ENCODE measurements around the gene DNAJC16.
"Not testable (repeated sequence)": the region's sequence is repeated elsewhere in the genome, so short reads cannot be mapped to it uniquely, and the experiment has no call there.

Gene DNAJC16

GRCh38 chr1:15578921-15579682 lies 52.5 kb downstream of the DNAJC16 start:
- TF ChIP-seq POU2F2 (IDR thresholded peaks at IDR 0.05; ENCODE audit: low read depth, low read length) (no peak), SPI1 (IDR thresholded peaks at IDR 0.05; ENCODE audit: low read depth, low read length) (no peak), POLR2AphosphoS5 (IDR thresholded peaks at IDR 0.05; ENCODE audit: low read depth, low read length) (no peak), POLR2A (IDR thresholded peaks at IDR 0.05; ENCODE audit: low read depth, low read length) (peak; percentile 22; the same call in 1 of the 2 replicates), PAX5 (IDR thresholded peaks at IDR 0.05; ENCODE audit: insufficient read depth, low read length, severe bottlenecking) (no peak), TAF1 (IDR thresholded peaks at IDR 0.05; ENCODE audit: low read depth, low read length) (peak; percentile 20; the same call in 1 of the 2 replicates)
- peak; percentile 81 for FAIRE-seq

GRCh38 chr1:15579683-15580047 lies 53.0 kb downstream of the DNAJC16 start:
- FAIRE-seq (peak; percentile 67), DNase-seq (ENCODE audit: insufficient read length, low spot score) (peak; percentile 30)

More at GRCh38 chr1:15578921-15579682, 52.5 kb downstream of the DNAJC16 start:
- DNase-seq (ENCODE audit: insufficient read length, low spot score): peak; percentile 32

GRCh38 chr1:15583016-15583706 lies 56.5 kb downstream of the DNAJC16 start:
- no peak for TF ChIP-seq TAF1 (IDR thresholded peaks at IDR 0.05; ENCODE audit: low read depth, low read length)
- no peak for TF ChIP-seq POLR2A (IDR thresholded peaks at IDR 0.05; ENCODE audit: low read depth, low read length)
- FAIRE-seq: no peak
- DNase-seq (ENCODE audit: insufficient read length, low spot score): no peak

More at GRCh38 chr1:15579683-15580047, 53.0 kb downstream of the DNAJC16 start:
- TF ChIP-seq TAF1 (IDR thresholded peaks at IDR 0.05; ENCODE audit: low read depth, low read length) (no peak), POU2F2 (IDR thresholded peaks at IDR 0.05; ENCODE audit: low read depth, low read length) (no peak), PAX5 (IDR thresholded peaks at IDR 0.05; ENCODE audit: insufficient read depth, low read length, severe bottlenecking) (no peak), SPI1 (IDR thresholded peaks at IDR 0.05; ENCODE audit: low read depth, low read length) (no peak), POLR2AphosphoS5 (IDR thresholded peaks at IDR 0.05; ENCODE audit: low read depth, low read length) (no peak), POLR2A (IDR thresholded peaks at IDR 0.05; ENCODE audit: low read depth, low read length) (no peak)

- peak; percentile 77 for DNase-seq (ENCODE audit: insufficient read length, low spot score)
- FAIRE-seq: peak; percentile 61
- TF ChIP-seq SPI1 (IDR thresholded peaks at IDR 0.05; ENCODE audit: low read depth, low read length): no peak
- 0 out of 2 replicates have a peak, but pooled peaks have one; percentile 34 for TF ChIP-seq POLR2AphosphoS5 (IDR thresholded peaks at IDR 0.05; ENCODE audit: low read depth, low read length)
- TF ChIP-seq POLR2A (IDR thresholded peaks at IDR 0.05; ENCODE audit: low read depth, low read length): no peak
- TF ChIP-seq TAF1 (IDR thresholded peaks at IDR 0.05; ENCODE audit: low read depth, low read length): no peak
- no peak for TF ChIP-seq POU2F2 (IDR thresholded peaks at IDR 0.05; ENCODE audit: low read depth, low read length)
- no peak for TF ChIP-seq PAX5 (IDR thresholded peaks at IDR 0.05; ENCODE audit: insufficient read depth, low read length, severe bottlenecking)
Measured at GRCh38 chr1:15584489-15585363, 58.1 kb downstream of the DNAJC16 start, which contains the start of gene AGMAT. AGMAT (minus strand) TSS chr1:15585051; CDS start chr1:15584967, 84 bp downstream.

- DNase-seq (ENCODE audit: insufficient read length, low spot score) (no peak), FAIRE-seq (no peak)
- TF ChIP-seq TAF1 (IDR thresholded peaks at IDR 0.05; ENCODE audit: low read depth, low read length) (no peak), POU2F2 (IDR thresholded peaks at IDR 0.05; ENCODE audit: low read depth, low read length) (no peak)
Measured at GRCh38 chr1:15592285-15592684, 65.6 kb downstream of the DNAJC16 start.

GRCh38 chr1:15595809-15596617 lies 69.4 kb downstream of the DNAJC16 start:
- DNase-seq (ENCODE audit: insufficient read length, low spot score) (no peak), FAIRE-seq (no peak)
- TF ChIP-seq TAF1 (IDR thresholded peaks at IDR 0.05; ENCODE audit: low read depth, low read length) (no peak), PAX5 (IDR thresholded peaks at IDR 0.05; ENCODE audit: insufficient read depth, low read length, severe bottlenecking) (no peak), POU2F2 (IDR thresholded peaks at IDR 0.05; ENCODE audit: low read depth, low read length) (no peak), POLR2AphosphoS5 (IDR thresholded peaks at IDR 0.05; ENCODE audit: low read depth, low read length) (no peak), SPI1 (IDR thresholded peaks at IDR 0.05; ENCODE audit: low read depth, low read length) (no peak)

GRCh38 chr1:15598436-15598835 lies 71.8 kb downstream of the DNAJC16 start:
- TF ChIP-seq POLR2AphosphoS5 (IDR thresholded peaks at IDR 0.05; ENCODE audit: low read depth, low read length) (no peak), PAX5 (IDR thresholded peaks at IDR 0.05; ENCODE audit: insufficient read depth, low read length, severe bottlenecking) (no peak), POU2F2 (IDR thresholded peaks at IDR 0.05; ENCODE audit: low read depth, low read length) (no peak), SPI1 (IDR thresholded peaks at IDR 0.05; ENCODE audit: low read depth, low read length) (no peak)
- DNase-seq (ENCODE audit: insufficient read length, low spot score) (no peak), FAIRE-seq (no peak)

- DNase-seq (ENCODE audit: insufficient read length, low spot score): peak; percentile 97
- TF ChIP-seq POU2F2 (IDR thresholded peaks at IDR 0.05; ENCODE audit: low read depth, low read length) (no peak), POLR2A (IDR thresholded peaks at IDR 0.05; ENCODE audit: low read depth, low read length) (peak; percentile 66; the same call in 1 of the 2 replicates), SPI1 (IDR thresholded peaks at IDR 0.05; ENCODE audit: low read depth, low read length) (0 out of 2 replicates have a peak, but pooled peaks have one; percentile 21), TAF1 (IDR thresholded peaks at IDR 0.05; ENCODE audit: low read depth, low read length) (no peak), POLR2AphosphoS5 (IDR thresholded peaks at IDR 0.05; ENCODE audit: low read depth, low read length) (peak; percentile 52; the same call in 1 of the 2 replicates), PAX5 (IDR thresholded peaks at IDR 0.05; ENCODE audit: insufficient read depth, low read length, severe bottlenecking) (no peak)
- FAIRE-seq: peak; percentile 99
Measured at GRCh38 chr1:15603050-15603965, 76.7 kb downstream of the DNAJC16 start.

GRCh38 chr1:15603966-15604282 lies 77.3 kb downstream of the DNAJC16 start:
- not testable (repeated sequence) for DNase-seq (ENCODE audit: insufficient read length, low spot score)

GRCh38 chr1:15604400-15604799 lies 77.8 kb downstream of the DNAJC16 start:
- not testable (repeated sequence) for DNase-seq (ENCODE audit: insufficient read length, low spot score); FAIRE-seq

More at GRCh38 chr1:15603966-15604282, 77.3 kb downstream of the DNAJC16 start:
- not testable (repeated sequence) for FAIRE-seq
